Measurements from ENCODE around the gene ARFIP1.
A peak's percentile ranks its signal among the peaks of the same experiment; 100 is the strongest.

ARFIP1 gene

DNA sequence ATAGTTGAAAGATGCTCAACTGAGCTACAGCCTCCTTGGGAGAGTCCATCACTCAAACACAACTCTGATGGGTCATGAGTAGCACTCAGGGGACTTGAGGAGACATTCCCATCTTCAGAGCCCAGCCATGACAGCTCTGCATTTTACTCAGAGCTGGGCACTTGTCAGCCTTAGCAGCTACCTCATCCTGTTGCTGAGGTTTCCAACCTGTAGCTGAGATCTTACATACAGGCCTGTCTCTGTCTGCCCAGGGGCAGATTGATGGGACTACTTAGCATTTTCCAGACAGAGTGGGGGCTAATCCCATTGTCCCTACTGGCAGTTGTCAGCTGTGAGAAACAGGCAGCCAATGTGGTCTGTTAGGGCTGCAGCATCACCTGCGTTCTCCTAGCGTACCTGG is 159.9 kb downstream of the ARFIP1 start:
- TF ChIP-seq ZNF214 (tag by site-specific recombination; IDR thresholded peaks at IDR 0.05; ENCODE audit: borderline replicate concordance) (no peak), SCRT1 (tag by site-specific recombination; IDR thresholded peaks at IDR 0.05; ENCODE audit: borderline replicate concordance) (peak; percentile 43; the same call in 1 of the 2 replicates), ZNF513 (tag by site-specific recombination; IDR thresholded peaks at IDR 0.05) (no peak), ZBTB8A (tag by site-specific recombination; IDR thresholded peaks at IDR 0.05) (no peak), ZNF623 (tag by site-specific recombination; IDR thresholded peaks at IDR 0.05) (no peak), SCRT2 (tag by site-specific recombination; IDR thresholded peaks at IDR 0.05) (peak; percentile 61), ZNF585B (tag by site-specific recombination; IDR thresholded peaks at IDR 0.05) (no peak), ZNF341 (tag by site-specific recombination; IDR thresholded peaks at IDR 0.05; ENCODE audit: low read depth) (no peak), ZNF211 (tag by site-specific recombination; IDR thresholded peaks at IDR 0.05; ENCODE audit: low read depth) (no peak), ZNF19 (tag by site-specific recombination; IDR thresholded peaks at IDR 0.05; ENCODE audit: low read depth) (no peak)
- TF ChIP-seq, protein P1, sequence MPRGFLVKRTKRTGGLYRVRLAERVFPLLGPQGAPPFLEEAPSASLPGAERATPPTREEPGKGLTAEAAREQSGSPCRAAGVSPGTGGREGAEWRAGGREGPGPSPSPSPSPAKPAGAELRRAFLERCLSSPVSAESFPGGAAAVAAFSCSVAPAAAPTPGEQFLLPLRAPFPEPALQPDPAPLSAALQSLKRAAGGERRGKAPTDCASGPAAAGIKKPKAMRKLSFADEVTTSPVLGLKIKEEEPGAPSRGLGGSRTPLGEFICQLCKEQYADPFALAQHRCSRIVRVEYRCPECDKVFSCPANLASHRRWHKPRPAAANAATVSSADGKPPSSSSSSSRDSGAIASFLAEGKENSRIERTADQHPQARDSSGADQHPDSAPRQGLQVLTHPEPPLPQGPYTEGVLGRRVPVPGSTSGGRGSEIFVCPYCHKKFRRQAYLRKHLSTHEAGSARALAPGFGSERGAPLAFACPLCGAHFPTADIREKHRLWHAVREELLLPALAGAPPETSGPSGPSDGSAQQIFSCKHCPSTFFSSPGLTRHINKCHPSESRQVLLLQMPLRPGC (tag by site-specific recombination; IDR thresholded peaks at IDR 0.05), result no peak
- TF ChIP-seq, protein P2, sequence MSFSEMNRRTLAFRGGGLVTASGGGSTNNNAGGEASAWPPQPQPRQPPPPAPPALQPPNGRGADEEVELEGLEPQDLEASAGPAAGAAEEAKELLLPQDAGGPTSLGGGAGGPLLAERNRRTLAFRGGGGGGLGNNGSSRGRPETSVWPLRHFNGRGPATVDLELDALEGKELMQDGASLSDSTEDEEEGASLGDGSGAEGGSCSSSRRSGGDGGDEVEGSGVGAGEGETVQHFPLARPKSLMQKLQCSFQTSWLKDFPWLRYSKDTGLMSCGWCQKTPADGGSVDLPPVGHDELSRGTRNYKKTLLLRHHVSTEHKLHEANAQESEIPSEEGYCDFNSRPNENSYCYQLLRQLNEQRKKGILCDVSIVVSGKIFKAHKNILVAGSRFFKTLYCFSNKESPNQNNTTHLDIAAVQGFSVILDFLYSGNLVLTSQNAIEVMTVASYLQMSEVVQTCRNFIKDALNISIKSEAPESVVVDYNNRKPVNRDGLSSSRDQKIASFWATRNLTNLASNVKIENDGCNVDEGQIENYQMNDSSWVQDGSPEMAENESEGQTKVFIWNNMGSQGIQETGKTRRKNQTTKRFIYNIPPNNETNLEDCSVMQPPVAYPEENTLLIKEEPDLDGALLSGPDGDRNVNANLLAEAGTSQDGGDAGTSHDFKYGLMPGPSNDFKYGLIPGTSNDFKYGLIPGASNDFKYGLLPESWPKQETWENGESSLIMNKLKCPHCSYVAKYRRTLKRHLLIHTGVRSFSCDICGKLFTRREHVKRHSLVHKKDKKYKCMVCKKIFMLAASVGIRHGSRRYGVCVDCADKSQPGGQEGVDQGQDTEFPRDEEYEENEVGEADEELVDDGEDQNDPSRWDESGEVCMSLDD (tag by site-specific recombination; IDR thresholded peaks at IDR 0.05), result no peak
- H3K27ac ChIP-seq (ENCODE audit: extremely low read depth, low read depth, low read length), result no peak overlapping the region
- no peaks in the 10 kb centered on the region for H3K4me1 ChIP-seq (ENCODE audit: control insufficient read depth, insufficient read depth, low read length)
- CTCF ChIA-PET, result interaction anchor here (2.0 kb wide), 1 partner anchor 146 kb away, joined by 6 read pairs; no protein-coding TSS in a partner anchor
- POLR2A ChIA-PET, result no interaction called here
- no peak overlapping the region for H3K4me3 ChIP-seq (ENCODE audit: low read depth, low read length)
- H3K9me3 ChIP-seq (ENCODE audit: control insufficient read depth, insufficient read depth, low read depth, low read length), result no peaks in the 10 kb centered on the region
- no peaks in the 10 kb centered on the region for H3K36me3 ChIP-seq (ENCODE audit: control insufficient read depth in 2 of 2, insufficient read depth in 1 of 2, low read length in 2 of 2)

- Histone ChIP-seq H3K4me3 (ENCODE audit: low read depth, low read length) (no peak overlapping the region), H3K36me3 (ENCODE audit: control insufficient read depth in 2 of 2, insufficient read depth in 1 of 2, low read length in 2 of 2) (no peaks in the 10 kb centered on the region), H3K27ac (ENCODE audit: extremely low read depth, low read depth, low read length) (no peak overlapping the region), H3K9me3 (ENCODE audit: control insufficient read depth, insufficient read depth, low read depth, low read length) (no peaks in the 10 kb centered on the region), H3K4me1 (ENCODE audit: control insufficient read depth, insufficient read depth, low read length) (no peaks in the 10 kb centered on the region)
- ChIA-PET POLR2A (no interaction called here), CTCF (interaction anchor here (1.3 to 2.0 kb wide), 2 partner anchors 145 to 188 kb away, joined by 4 to 6 read pairs; no protein-coding TSS in a partner anchor)
- TF ChIP-seq ZNF561 (tag by site-specific recombination; IDR thresholded peaks at IDR 0.05; ENCODE audit: borderline replicate concordance) (no peak), ZNF292 (tag by site-specific recombination; IDR thresholded peaks at IDR 0.05; ENCODE audit: borderline replicate concordance, low read depth) (no peak), GLIS2 (tag by site-specific recombination; IDR thresholded peaks at IDR 0.05) (no peak), ZNF664 (tag by site-specific recombination; IDR thresholded peaks at IDR 0.05) (no peak), ZNF670 (tag by site-specific recombination; IDR thresholded peaks at IDR 0.05; ENCODE audit: low read depth) (no peak), ZNF473 (tag by site-specific recombination; IDR thresholded peaks at IDR 0.05) (no peak), ZFP41 (tag by site-specific recombination; IDR thresholded peaks at IDR 0.05; ENCODE audit: borderline replicate concordance) (no peak), ZXDB (tag by site-specific recombination; IDR thresholded peaks at IDR 0.05) (no peak), HOXA7 (CRISPR knock-in tag; IDR thresholded peaks at IDR 0.05; ENCODE audit: borderline replicate concordance) (no peak), ZNF843 (tag by site-specific recombination; IDR thresholded peaks at IDR 0.05) (no peak), ZIC2 (tag by site-specific recombination; IDR thresholded peaks at IDR 0.05) (no peak), ZNF544 (tag by site-specific recombination; IDR thresholded peaks at IDR 0.05) (no peak)
- TF ChIP-seq, protein P3, sequence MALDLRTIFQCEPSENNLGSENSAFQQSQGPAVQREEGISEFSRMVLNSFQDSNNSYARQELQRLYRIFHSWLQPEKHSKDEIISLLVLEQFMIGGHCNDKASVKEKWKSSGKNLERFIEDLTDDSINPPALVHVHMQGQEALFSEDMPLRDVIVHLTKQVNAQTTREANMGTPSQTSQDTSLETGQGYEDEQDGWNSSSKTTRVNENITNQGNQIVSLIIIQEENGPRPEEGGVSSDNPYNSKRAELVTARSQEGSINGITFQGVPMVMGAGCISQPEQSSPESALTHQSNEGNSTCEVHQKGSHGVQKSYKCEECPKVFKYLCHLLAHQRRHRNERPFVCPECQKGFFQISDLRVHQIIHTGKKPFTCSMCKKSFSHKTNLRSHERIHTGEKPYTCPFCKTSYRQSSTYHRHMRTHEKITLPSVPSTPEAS (tag by site-specific recombination; IDR thresholded peaks at IDR 0.05), result no peak
- TF ChIP-seq, protein P4, sequence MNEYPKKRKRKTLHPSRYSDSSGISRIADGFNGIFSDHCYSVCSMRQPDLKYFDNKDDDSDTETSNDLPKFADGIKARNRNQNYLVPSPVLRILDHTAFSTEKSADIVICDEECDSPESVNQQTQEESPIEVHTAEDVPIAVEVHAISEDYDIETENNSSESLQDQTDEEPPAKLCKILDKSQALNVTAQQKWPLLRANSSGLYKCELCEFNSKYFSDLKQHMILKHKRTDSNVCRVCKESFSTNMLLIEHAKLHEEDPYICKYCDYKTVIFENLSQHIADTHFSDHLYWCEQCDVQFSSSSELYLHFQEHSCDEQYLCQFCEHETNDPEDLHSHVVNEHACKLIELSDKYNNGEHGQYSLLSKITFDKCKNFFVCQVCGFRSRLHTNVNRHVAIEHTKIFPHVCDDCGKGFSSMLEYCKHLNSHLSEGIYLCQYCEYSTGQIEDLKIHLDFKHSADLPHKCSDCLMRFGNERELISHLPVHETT (tag by site-specific recombination; IDR thresholded peaks at IDR 0.05), result no peak
Observed at GRCh38 chr4:152940461-152940860, 160.7 kb downstream of the ARFIP1 start.
